ENCODE results near the gene NT5DC2.

The NT5DC2 gene

DNA sequence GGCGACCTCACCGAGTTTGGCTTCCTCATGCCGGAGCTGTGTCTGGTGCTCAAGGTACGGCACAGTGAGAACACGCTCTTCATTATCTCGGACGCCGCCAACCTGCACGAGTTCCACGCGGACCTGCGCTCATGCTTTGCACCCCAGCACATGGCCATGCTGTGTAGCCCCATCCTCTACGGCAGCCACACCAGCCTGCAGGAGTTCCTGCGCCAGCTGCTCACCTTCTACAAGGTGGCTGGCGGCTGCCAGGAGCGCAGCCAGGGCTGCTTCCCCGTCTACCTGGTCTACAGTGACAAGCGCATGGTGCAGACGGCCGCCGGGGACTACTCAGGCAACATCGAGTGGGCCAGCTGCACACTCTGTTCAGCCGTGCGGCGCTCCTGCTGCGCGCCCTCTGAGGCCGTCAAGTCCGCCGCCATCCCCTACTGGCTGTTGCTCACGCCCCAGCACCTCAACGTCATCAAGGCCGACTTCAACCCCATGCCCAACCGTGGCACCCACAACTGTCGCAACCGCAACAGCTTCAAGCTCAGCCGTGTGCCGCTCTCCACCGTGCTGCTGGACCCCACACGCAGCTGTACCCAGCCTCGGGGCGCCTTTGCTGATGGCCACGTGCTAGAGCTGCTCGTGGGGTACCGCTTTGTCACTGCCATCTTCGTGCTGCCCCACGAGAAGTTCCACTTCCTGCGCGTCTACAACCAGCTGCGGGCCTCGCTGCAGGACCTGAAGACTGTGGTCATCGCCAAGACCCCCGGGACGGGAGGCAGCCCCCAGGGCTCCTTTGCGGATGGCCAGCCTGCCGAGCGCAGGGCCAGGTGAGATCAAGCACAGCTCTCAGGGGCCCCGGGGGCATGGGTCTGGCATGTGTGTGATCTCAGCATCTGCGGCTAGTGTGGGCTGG lies 45.6 kb downstream of the NT5DC2 start:
- no peak for FAIRE-seq

DNA sequence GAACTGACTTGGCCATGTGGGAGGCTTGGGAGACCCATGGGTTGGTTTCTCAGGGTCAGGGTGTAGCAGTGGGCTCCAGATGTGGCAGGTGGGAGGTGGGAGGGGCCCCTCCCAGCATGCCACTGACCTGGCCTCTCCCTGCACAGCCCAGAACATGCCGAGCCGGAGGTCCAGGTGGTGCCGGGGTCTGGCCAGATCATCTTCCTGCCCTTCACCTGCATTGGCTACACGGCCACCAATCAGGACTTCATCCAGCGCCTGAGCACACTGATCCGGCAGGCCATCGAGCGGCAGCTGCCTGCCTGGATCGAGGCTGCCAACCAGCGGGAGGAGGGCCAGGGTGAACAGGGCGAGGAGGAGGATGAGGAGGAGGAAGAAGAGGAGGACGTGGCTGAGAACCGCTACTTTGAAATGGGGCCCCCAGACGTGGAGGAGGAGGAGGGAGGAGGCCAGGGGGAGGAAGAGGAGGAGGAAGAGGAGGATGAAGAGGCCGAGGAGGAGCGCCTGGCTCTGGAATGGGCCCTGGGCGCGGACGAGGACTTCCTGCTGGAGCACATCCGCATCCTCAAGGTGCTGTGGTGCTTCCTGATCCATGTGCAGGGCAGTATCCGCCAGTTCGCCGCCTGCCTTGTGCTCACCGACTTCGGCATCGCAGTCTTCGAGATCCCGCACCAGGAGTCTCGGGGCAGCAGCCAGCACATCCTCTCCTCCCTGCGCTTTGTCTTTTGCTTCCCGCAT lies 46.4 kb downstream of the NT5DC2 start:
- FAIRE-seq, result no peak

DNA sequence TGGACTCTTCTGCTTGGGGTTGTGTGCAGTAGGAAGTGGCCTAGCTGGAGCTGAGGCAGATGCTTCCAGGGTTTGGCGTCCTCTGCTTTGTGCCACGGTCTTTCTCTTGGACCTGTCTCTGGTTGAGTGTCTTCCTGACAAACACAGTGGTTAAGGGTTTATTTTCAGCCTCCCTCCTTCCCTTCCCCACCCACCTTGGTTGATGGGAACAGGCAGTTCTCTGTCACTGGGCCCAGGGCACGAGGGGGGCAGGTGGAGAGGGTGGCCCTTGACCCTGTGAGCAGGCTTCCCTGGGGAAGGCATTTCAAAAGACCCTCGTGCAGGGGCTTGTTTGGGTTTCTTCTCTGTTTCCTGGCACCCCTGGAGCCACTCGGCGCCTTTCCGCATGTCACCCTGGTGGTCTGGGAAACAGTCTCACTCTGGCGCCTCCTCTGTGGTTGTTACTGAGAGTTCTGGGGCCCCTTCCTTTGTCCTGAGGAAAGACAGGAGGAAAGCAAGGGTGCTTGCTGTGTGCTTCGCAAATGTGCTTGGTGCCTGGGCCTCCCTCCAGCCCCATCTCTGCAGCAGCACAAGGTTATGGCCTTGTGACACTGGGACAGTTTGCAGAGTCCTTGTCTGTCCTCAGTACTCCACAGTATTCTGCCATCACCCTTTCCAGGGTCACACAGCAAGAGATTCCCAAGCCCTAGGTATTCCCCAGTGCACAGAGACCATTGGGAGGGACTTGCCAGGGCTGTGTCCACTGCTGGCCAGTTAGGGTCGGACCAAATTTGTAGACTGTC lies 48.8 kb downstream of the NT5DC2 start:
- no peak for FAIRE-seq

DNA sequence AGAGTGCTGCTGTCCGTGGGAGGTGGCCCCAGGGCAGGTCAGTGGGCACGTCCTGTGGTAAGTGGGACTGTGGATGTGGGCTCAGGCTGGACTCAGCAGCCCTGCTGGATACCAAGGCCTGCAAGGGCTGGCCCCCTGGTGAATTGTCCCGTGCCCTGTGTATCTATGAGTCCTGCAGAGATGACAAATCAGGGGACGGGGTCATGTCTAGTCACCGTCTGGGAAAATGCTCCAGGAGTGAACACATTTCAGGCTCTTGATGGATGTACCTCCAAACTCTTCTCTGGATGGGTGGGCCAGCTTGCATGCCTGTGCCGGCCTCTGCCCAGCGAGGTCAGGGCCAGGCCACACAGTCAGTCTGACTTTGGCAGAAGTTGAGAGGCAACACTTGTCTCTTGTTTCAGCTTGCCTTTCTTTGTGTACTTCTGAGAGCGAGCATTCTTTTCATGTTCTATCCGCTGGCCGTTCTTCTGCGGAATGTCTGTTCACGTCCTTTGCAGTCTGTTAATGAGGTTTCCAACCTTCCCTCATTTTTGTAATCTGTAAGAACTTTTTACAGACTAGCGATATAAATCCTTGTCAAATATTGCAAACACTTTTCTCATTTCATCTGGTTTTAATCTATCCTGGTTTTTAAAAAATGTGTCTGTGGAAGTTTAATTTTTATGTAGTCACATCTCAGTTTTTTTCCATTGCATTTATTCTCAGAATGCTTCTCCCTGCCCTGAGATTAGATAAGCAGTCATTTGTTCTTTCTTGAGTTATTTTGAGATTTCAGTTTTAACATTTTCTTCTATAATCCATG lies 49.9 kb downstream of the NT5DC2 start:
- peak; percentile 56 for FAIRE-seq

DNA sequence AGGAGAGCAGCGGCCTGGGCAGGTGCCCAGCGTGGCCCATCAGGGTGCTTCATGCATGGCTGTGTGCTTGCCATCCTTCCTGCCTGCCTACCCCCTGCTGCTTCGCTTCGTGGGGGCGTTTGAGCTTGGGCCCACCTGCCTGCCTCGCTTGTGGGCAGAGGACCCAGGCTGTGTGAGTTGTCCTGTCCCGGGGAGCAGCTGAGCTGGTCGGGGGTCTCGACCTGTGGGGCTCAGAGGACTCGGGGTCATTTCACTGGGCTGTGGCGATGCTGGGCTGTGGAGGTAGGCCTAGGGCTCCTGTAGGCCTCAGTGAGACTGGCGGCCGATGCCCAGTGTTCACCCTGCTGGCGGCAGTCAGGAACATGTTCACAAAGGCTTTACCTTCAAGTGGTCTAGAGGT lies 50.6 kb downstream of the NT5DC2 start:
- FAIRE-seq, result no peak

DNA sequence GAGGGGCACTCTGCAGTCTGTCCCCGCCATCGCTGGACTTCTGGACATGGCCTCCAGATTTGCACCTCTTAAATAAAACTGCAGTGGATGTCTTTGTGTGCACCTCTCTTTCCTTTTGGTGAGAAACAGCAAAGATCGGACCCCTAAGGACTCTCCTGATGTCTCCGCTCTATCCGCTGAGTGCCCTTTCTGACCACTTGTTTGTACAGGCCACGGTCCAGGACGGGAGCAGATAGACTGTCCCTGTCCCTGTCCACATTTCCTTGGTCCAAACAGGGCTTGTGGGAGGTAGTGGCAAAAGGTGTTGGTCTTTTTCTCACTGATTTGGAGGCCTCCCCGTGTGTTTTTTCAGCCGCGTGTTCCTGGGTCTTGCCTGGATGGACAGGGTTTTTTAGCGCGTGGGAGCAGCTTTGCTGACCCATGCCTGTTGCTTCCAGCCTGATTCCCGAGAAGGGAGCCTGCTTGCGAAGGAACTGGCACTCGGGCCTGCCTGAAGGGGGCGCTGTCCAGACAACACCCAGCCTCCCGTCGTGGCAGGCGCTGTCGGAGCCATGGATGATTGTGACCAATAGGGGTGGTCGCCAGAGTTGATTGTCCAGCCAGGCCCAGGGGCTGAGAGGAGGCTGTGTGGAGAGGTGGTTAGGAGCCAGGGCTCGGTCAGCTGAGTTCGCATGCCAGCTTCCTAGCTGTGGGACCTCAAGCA lies 51.7 kb downstream of the NT5DC2 start:
- FAIRE-seq, result no peak

DNA sequence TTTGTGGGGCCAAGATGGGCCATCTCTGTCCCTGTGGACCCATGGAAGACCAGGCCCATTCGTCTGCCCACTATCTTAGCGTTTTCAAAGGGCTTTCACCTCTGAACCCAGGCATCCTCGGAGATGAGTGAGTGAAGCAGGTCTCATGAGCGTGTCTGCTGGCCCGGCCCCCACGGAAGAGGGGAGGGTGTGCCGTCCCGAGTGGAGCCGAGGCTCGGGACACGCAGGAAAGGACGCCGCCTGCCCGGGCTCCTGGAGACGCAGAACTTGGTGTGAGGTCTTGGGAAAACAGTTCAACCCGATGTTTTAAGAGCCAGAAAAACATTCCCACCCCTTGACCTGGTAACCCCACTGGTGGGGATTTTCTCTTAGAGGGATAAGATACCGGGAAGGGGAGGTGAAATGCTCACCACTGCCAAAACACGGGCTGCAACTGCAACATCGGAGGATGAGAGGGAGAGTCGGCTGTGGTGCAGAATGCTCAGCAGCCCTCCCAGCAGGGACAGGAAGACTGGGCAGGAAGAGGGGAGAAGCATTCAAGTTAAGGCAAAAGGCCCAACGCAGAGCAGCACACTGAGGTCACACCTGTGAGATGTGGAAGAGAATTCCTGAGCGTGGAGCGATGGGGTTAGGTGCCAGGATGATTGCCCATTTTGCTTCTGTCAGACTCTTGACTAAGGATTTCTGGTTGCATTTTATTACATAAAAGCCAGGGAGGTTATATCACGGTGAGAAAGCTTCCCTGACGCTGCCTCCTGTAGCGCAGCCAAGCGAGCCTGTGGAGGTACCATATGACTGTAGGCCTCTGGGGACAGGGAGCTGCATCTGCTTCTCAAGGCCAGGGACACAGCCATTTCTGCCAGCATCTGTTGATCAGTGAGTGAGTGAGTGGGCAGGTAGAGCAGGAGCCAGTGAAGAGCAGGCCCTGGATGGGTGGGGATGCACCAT lies 52.6 kb downstream of the NT5DC2 start:
- FAIRE-seq, result no peak

DNA sequence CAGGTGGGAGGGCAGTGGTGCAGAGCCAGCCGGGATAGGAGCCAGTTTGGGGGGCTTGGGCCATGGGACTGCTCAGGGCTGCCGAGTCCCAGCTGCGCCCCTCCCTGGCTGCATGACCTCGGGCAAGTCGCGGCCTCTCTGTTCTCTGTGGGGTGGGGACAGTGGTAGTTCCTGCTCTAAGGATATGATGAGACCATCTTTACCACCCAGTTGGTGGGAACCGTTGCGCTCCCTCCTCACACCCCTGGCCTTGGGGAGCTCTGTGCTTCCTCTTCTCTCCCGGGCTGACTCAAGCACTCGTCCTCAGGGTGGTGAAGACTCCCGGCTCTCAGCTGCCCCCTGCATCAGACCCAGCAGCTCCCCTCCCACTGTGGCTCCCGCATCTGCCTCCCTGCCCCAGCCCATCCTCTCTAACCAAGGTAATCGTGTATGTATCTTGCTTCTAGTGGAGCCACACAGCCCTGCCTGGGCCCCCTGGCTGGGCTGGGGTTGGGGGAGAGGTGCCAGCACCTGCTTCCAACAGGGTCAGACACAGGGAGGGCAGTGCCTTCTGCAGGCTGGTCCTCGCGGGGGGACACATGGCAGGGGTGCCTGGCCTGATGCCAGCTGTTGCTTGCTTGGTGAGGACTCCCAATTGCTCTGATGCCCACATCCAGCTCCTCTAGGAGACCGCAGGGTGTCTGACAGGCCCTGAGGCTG lies 53.6 kb downstream of the NT5DC2 start:
- no peak for FAIRE-seq

DNA sequence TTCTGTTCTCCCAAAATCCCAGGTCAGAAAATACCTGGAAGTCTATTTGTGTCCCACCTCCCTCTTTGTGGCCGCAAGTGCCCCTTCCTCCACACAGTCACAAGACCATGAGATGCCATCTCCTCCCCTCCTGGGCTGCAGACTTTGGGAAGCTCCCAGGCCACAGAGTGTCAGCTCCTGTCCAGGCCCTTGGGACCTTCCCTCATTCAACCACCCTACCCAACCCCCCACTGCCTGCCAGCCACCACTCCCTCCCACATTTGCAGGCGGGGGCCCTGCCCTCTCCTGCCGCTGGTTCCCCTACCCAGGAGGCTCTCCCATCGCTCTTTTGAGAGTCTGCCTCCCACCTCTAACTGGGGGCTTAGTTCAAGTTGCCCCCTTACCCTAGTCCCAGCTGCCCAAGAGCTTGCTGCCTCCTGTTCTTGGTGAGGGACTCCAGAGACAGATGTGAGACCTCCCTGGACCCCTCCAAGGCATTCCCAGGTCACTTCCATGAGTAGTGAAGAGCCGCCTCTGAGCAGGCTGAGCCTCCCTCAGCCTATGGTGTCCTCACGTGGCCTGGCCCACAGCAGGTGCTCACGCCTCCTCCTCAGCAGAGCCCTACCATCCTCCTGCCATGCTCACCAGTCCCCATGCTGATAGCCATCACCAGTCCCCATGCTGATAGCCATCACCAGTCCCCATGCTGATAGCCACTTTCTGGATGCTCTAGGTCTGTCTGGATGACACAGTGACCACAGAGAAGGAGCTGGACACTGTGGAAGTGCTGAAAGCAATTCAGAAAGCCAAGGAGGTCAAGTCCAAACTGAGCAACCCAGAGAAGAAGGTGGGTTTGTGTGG lies 54.4 kb downstream of the NT5DC2 start:
- no peak for FAIRE-seq

DNA sequence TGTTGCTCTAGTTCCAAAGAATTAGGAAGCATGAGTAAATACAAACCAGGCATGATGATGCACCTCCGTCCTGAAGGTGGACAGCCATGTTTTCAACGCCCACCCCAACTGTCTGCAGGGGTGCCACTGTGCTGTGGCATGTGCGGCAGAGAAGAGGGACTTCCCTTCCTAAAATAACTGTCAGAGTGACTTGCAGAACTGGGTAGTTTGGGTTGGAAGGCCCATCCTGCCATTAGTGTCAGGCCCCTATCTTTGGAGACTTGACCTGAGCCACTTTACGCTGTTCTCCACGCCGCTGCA lies 55.9 kb downstream of the NT5DC2 start:
- FAIRE-seq, result no peak

DNA sequence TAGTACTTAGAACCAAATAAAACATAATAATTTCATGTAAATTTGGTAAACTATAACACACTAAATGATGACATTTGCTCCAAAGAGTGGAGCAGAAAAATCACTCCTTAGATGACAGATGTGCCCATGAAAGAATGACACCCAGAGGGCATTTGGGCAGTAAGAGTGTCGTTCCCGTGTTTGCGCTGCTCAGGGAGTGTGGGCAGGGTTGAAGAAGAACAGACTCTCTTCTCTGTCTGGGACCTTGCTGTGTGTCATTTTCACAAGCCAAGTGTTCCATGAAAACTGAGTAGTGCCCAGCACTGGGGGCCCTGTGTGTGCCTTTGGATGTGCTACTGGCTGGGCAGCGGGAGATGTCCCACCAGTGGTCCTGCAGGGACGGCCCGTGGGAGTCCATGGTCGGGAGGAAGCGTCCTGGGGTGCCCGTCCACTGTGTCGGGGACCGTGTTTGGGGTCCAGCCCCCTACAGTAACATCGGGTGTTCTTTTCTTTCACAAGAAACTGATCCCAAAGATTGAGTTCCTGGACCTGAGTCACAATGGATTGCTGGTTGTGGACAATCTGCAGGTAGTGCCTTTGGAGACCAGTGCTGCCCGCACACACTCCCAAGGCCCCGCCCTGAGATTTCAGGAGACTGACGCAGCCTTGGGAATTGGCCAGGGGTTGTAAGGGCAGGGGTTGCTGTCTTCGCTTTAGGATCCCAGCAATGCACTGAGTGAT lies 56.4 kb downstream of the NT5DC2 start:
- FAIRE-seq, result no peak
